ENCODE measurements around the gene LEFTY2. TPM values are rescaled to one million over a fixed set of nuclear protein-coding genes. Genes with fewer than 3 reads are reported as not detected.
A peak's percentile ranks its signal among the peaks of the same experiment; 100 is the strongest.

LEFTY2 gene
- polyA plus RNA-seq, 2 of the 4 experiments (the other 2 are of a cell fraction): not detected

- ATAC-seq (peak in 1 of 2 experiments; percentile 33; a peak in 3 of 6 replicates), DNase-seq (ENCODE audit: low read depth in 1 of 2, low spot score in 1 of 2) (no peak)
- no peak overlapping the region for H3K27ac ChIP-seq
Measured at GRCh38 chr1:225897595-225898514, 43.2 kb downstream of the LEFTY2 start.

GRCh38 chr1:225896937-225897549 lies 44.0 kb downstream of the LEFTY2 start:
- no peak for FAIRE-seq

More at GRCh38 chr1:225897595-225898514, 43.2 kb downstream of the LEFTY2 start:
- peaks cover 6% of the 10 kb centered on the region for H3K4me1 ChIP-seq
- TF ChIP-seq CHD4 (IDR thresholded peaks at IDR 0.05; ENCODE audit: borderline replicate concordance): no peak
- no peak for TF ChIP-seq ZC3H11A (IDR thresholded peaks at IDR 0.05)
- TF ChIP-seq POLR2AphosphoS2 (conservative IDR thresholded peaks at IDR 0.05; ENCODE audit: low read length): no peak
- TF ChIP-seq EP300 (IDR thresholded peaks at IDR 0.05): no peak
- no peak for TF ChIP-seq BCL3 (IDR thresholded peaks at IDR 0.05)
- TF ChIP-seq HDAC2 (IDR thresholded peaks at IDR 0.05): no peak
- FAIRE-seq: no peak
- POLR2A ChIA-PET: no interaction called here
- no peak overlapping the region for H3K4me2 ChIP-seq
- CTCF ChIA-PET: interaction anchor here (0.6 to 7.3 kb wide), 9 partner anchors 14 to 483 kb away, joined by 3 to 53 read pairs (median 4); partner anchors contain the start of gene TMEM63A
- H3K9me3 ChIP-seq: no peaks in the 10 kb centered on the region
- H3K4me3 ChIP-seq: no peak overlapping the region
- 82% methylated on average over 19 of the region's 19 CpGs for WGBS (ENCODE audit: missing lambda C conversion rate)

GRCh38 chr1:225896494-225896893 lies 44.5 kb downstream of the LEFTY2 start:
- ATAC-seq (no peak), FAIRE-seq (no peak), DNase-seq (ENCODE audit: low read depth in 1 of 2, low spot score in 1 of 2) (no peak)
- Histone ChIP-seq H3K4me2 (no peak overlapping the region; the same call in 2 of the 3 replicates), H3K4me3 (no peak overlapping the region), H3K27ac (no peak overlapping the region), H3K9me3 (no peaks in the 10 kb centered on the region), H3K4me1 (peaks cover 6% of the 10 kb centered on the region)
- POLR2A ChIA-PET: no interaction called here
- CTCF ChIA-PET: interaction anchor here (1.2 to 7.3 kb wide), 4 partner anchors 15 to 415 kb away, joined by 3 to 53 read pairs (median 4); no protein-coding TSS in a partner anchor
- 76% methylated on average over 5 of the region's 5 CpGs for WGBS (ENCODE audit: missing lambda C conversion rate)
- no peak for TF ChIP-seq HDAC2 (IDR thresholded peaks at IDR 0.05)

More at GRCh38 chr1:225896937-225897549, 44.0 kb downstream of the LEFTY2 start:
- no peaks in the 10 kb centered on the region for H3K9me3 ChIP-seq
- 45% methylated on average over 7 of the region's 7 CpGs for WGBS (ENCODE audit: missing lambda C conversion rate)
- no peak overlapping the region for H3K4me3 ChIP-seq
- DNase-seq (ENCODE audit: low read depth in 1 of 2, low spot score in 1 of 2) (peak; percentile 37 to 52), ATAC-seq (peak; percentile 82 to 85)
- H3K4me1 ChIP-seq: peaks cover 6% of the 10 kb centered on the region
- CTCF ChIA-PET: interaction anchor here (0.9 to 7.3 kb wide), 5 partner anchors 14 to 86 kb away, joined by 3 to 53 read pairs (median 4); partner anchors contain the start of gene TMEM63A
- peak overlapping the region in 1 of 2 experiments; percentile 18; a peak in 1 of 6 replicates for H3K27ac ChIP-seq
- POLR2A ChIA-PET: no interaction called here
- H3K4me2 ChIP-seq: peak overlapping the region; percentile 3; the same call in 2 of the 3 replicates
- TF ChIP-seq FOSB (CRISPR knock-in tag; IDR thresholded peaks at IDR 0.05) (no peak), EHMT2 (IDR thresholded peaks at IDR 0.05; ENCODE audit: low read depth) (no peak), FOXS1 (CRISPR knock-in tag; IDR thresholded peaks at IDR 0.05) (no peak), RCOR1 (IDR thresholded peaks at IDR 0.05; ENCODE audit: low read depth, low read length) (no peak)

- CTCF ChIA-PET: interaction anchor here (1.8 to 19.4 kb wide), 2 partner anchors 10 to 15 kb away, joined by 7 to 207 read pairs; partner anchors contain the start of gene TMEM63A
- H3K4me2 ChIP-seq: no peak overlapping the region
- WGBS (ENCODE audit: missing lambda C conversion rate): 79% methylated on average over 6 of the region's 6 CpGs
- H3K4me3 ChIP-seq: no peak overlapping the region
- no peak overlapping the region for H3K27ac ChIP-seq
- DNase-seq (ENCODE audit: low read depth in 1 of 2, low spot score in 1 of 2): no peak
- TF ChIP-seq HOXA7 (CRISPR knock-in tag; IDR thresholded peaks at IDR 0.05): no peak
- TF ChIP-seq FOXS1 (CRISPR knock-in tag; IDR thresholded peaks at IDR 0.05): no peak
- no peak for TF ChIP-seq KDM5A (IDR thresholded peaks at IDR 0.05)
- no peak for TF ChIP-seq HOXB13 (CRISPR knock-in tag; IDR thresholded peaks at IDR 0.05; ENCODE audit: low read depth)
- no peak for TF ChIP-seq MAX (IDR thresholded peaks at IDR 0.05)
- TF ChIP-seq EHMT2 (IDR thresholded peaks at IDR 0.05; ENCODE audit: low read depth): no peak
- TF ChIP-seq TP53 (CRISPR knock-in tag; IDR thresholded peaks at IDR 0.05): no peak
- ATAC-seq: no peak
- peaks cover 35% of the 10 kb centered on the region for H3K4me1 ChIP-seq
- no peak for FAIRE-seq
- POLR2A ChIA-PET: no interaction called here
- no peaks in the 10 kb centered on the region for H3K9me3 ChIP-seq
Measured at GRCh38 chr1:225892307-225892706, 48.7 kb downstream of the LEFTY2 start.

Data from A549 (cell line).